Esophagus muscularis mucosa (tissue), 4 donors: ENCODE results near the gene COMMD9. TPM values are rescaled to one million over a fixed set of nuclear protein-coding genes. Genes with fewer than 3 reads are reported as not detected.

ENCODE experiments used
- DNase-seq: peaks from one replicate; pipeline ENCODE4 v3.0.0-alpha.2; 2017; ENCODE audit errors: extremely low spot score
- H3K27ac ChIP-seq, 4 donors: fragments of 200-600 bp; sonication (generic); replicated peaks in 1 of 4; 1 replicate in 3 of 4; 2 replicates in 1 of 4; pipeline ENCODE4 v1.5.1; 2016 to 2019; ENCODE audit warnings: mild to moderate bottlenecking in 1 of 4
- H3K27me3 ChIP-seq, 4 donors: fragments of 200-600 bp; sonication (generic); one replicate each; pipeline versions ENCODE4 v1.5.1 to v1.6.0; 2016 to 2019
- H3K36me3 ChIP-seq, 4 donors: fragments of 200-600 bp; sonication (generic); one replicate each; pipeline ENCODE4 v1.5.1; 2016 to 2019
- H3K4me1 ChIP-seq, 4 donors: fragments of 200-600 bp; sonication (generic); one replicate each; pipeline ENCODE4 v1.5.1; 2016 to 2019
- H3K4me3 ChIP-seq, 4 donors: fragments of 200-600 bp; sonication (generic); 1 replicate in 2 of 4; 2 replicates in 2 of 4; pipeline ENCODE4 v1.5.1; 2016 to 2019; ENCODE audit warnings: mild to moderate bottlenecking in 4 of 4, moderate library complexity in 1 of 4
- H3K9me3 ChIP-seq, 4 donors: fragments of 200-600 bp; sonication (generic); 1 replicate in 3 of 4; 2 replicates in 1 of 4; pipeline ENCODE4 v1.5.1; 2016 to 2019
- EP300 ChIP-seq: sonication (generic); formaldehyde crosslinking; IDR thresholded peaks from one replicate; pipeline ENCODE4 v1.6.1; 2017; ENCODE audit warnings: antibody characterized with exemption
- POLR2A ChIP-seq: fragments of 450-650 bp; IDR thresholded peaks from one replicate; pipeline ENCODE4 v1.6.1; 2017; ENCODE audit warnings: antibody characterized with exemption, moderate library complexity, mild to moderate bottlenecking, low read depth
- POLR2AphosphoS5 ChIP-seq, 2 donors: sonication (generic); formaldehyde crosslinking; IDR thresholded peaks; one replicate each; pipeline ENCODE4 v1.6.1; 2017; ENCODE audit warnings: antibody characterized with exemption in 2 of 2
- WGBS: methylation state at CpG from one replicate; pipeline ENCODE4 v1.1.5; 2018; 5-methylcytosine and 5-hydroxymethylcytosine counted together
- intact Hi-C: fragments of 100-400 bp; cut with DNase I; formaldehyde crosslinking; loops from one replicate; pipeline ENCODE4 v1.15.1; 2023
- total RNA-seq, 4 donors: library from RNA; depleted of rRNA; stranded (reverse); fragments of >200 nt; gene quantifications; one replicate each; pipeline versions ENCODE4 v1.1.0 to v1.2.1, GENCODE V29; 2016
- TF ChIP-seq, protein P1 (sequence below), 3 experiments: fragments of 200-600 bp in 2 of 3; fragments of 450-650 bp in 1 of 3; sonication (generic) in 2 of 3; IDR thresholded peaks; one replicate each; pipeline ENCODE4 v1.5.1; 2017 to 2019; ENCODE audit warnings: antibody characterized with exemption in 3 of 3, mild to moderate bottlenecking in 2 of 3, moderate library complexity in 1 of 3

Gene COMMD9
- total RNA-seq: 10 to 100 TPM; 18.3 to 45.5 (median 27.7) TPM

DNA sequence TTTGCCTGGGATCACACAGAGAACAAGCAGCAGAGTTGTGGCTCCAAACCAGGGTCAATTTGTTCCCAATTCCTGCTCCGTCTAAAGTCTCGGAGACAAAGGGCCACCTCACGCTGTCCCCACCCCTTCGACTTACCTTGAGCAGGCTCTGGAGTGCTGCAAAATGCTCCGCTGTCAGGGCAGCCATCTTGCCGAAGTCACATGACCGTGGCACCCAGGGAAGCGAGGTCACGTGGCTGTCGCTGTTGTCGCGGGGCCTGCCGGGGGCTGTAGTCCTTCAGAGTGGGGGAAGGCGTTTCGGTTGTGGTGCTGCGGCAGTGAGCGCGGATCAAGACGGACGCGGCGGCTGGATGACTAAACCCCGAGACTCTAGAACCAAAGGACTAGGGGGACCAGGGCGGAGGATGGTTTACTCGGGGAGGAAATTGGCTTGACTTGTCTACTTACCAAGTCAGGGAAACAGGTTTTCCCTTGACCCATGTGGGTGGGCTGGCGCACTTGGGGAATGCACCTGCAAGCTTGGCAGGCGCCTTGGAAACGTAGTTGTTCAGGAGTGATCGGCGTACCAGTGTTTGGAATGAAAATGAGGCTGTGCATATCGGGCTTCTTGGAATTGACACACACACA lies at the start of gene COMMD9:
Gene COMMD9 (minus strand): TSS at position 199 of the 627 bp plus-strand sequence. CDS start 12 bp downstream, at position 187.
- Histone ChIP-seq H3K4me1 (peaks cover 14 to 18% (median 17%) of the 10 kb centered on the region in 4 donors), H3K36me3 (no peaks in the 10 kb centered on the region), H3K27me3 (no peaks in the 10 kb centered on the region), H3K4me3 (peak within 1 kb of the TSS; percentile 63 to 79 (median 70)), H3K27ac (peak within 1 kb of the TSS; percentile 42 to 57 (median 49)), H3K9me3 (no peaks in the 10 kb centered on the region)
- under 1% methylated on average over 30 of the region's 31 CpGs for WGBS
- peak; percentile 99 for DNase-seq
- TF ChIP-seq, protein P1, sequence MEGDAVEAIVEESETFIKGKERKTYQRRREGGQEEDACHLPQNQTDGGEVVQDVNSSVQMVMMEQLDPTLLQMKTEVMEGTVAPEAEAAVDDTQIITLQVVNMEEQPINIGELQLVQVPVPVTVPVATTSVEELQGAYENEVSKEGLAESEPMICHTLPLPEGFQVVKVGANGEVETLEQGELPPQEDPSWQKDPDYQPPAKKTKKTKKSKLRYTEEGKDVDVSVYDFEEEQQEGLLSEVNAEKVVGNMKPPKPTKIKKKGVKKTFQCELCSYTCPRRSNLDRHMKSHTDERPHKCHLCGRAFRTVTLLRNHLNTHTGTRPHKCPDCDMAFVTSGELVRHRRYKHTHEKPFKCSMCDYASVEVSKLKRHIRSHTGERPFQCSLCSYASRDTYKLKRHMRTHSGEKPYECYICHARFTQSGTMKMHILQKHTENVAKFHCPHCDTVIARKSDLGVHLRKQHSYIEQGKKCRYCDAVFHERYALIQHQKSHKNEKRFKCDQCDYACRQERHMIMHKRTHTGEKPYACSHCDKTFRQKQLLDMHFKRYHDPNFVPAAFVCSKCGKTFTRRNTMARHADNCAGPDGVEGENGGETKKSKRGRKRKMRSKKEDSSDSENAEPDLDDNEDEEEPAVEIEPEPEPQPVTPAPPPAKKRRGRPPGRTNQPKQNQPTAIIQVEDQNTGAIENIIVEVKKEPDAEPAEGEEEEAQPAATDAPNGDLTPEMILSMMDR (IDR thresholded peaks at IDR 0.05): peak in 2 of 3 experiments; percentile 14 to 16
- TF ChIP-seq POLR2A (no peak), POLR2AphosphoS5 (IDR thresholded peaks at IDR 0.05) (peak; percentile 93 to 96), EP300 (no peak)
- intact Hi-C loops: no loop called here

DNA sequence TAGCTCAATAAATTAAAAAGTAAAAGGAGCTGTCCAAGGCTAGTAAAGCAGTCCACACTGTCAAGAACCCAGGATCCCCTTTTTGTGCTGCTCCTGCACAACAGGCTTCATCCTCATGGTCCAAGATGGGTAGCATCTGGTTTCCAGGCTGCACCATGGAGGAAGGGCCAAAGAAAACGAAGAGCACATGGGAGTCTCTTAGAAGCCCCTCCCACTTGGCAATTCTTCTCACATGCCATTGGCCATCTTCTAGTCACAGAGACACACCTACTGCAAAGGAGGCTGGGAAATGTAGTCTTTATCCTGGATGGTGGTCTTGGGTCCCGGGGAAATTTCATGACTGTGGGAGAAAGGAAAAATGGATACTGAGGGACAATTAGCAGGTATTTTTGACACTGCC lies 44.7 kb upstream of the COMMD9 start:
- peak; percentile 42 for DNase-seq
- no peaks in the 10 kb centered on the region for H3K36me3 ChIP-seq
- no peak for TF ChIP-seq POLR2AphosphoS5 (IDR thresholded peaks at IDR 0.05)
- TF ChIP-seq POLR2A: no peak
- TF ChIP-seq EP300: no peak
- TF ChIP-seq, protein P1 (IDR thresholded peaks at IDR 0.05): no peak
- H3K4me3 ChIP-seq: no peak overlapping the region
- WGBS: 71% methylated on average over 2 of the region's 2 CpGs
- H3K27ac ChIP-seq: no peak overlapping the region
- H3K9me3 ChIP-seq: no peaks in the 10 kb centered on the region
- intact Hi-C loops: no loop called here
- H3K4me1 ChIP-seq: no peaks in the 10 kb centered on the region
- no peaks in the 10 kb centered on the region for H3K27me3 ChIP-seq

- Histone ChIP-seq H3K36me3 (no peaks in the 10 kb centered on the region), H3K27me3 (no peaks in the 10 kb centered on the region), H3K4me1 (no peaks in the 10 kb centered on the region), H3K4me3 (no peak overlapping the region), H3K9me3 (no peaks in the 10 kb centered on the region), H3K27ac (no peak overlapping the region)
- 92% methylated on average over 1 of the region's 1 CpG for WGBS
- intact Hi-C loops: no loop called here
- no peak for TF ChIP-seq POLR2A
- TF ChIP-seq, protein P1 (IDR thresholded peaks at IDR 0.05): no peak
- no peak for TF ChIP-seq EP300
- no peak for TF ChIP-seq POLR2AphosphoS5 (IDR thresholded peaks at IDR 0.05)
- peak; percentile 24 for DNase-seq
Measured at GRCh38 chr11:36333468-36333867, 44.2 kb upstream of the COMMD9 start.

DNA sequence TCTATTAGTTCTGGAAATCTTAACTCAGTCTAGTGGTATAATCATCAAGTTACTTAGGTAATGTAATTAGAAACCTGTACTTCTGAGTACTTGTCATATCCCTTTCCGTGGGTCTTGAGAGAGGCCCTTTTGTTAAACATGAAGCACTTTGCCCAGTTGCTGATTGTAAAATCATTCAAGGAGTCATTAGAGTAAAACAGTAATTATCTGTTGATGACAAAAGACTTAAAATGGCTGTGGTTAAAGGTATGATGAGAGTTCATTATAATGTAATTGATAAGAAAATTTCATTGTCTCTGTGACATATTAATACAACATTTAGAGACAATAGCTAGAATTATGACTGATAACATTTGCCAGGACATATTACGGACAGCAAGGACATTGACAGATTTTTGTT lies 41.2 kb upstream of the COMMD9 start:
- Histone ChIP-seq H3K36me3 (no peaks in the 10 kb centered on the region), H3K27me3 (no peaks in the 10 kb centered on the region), H3K27ac (no peak overlapping the region), H3K4me1 (no peaks in the 10 kb centered on the region), H3K9me3 (no peaks in the 10 kb centered on the region), H3K4me3 (no peak overlapping the region)
- DNase-seq: no peak
- no peak for TF ChIP-seq EP300
- TF ChIP-seq, protein P1 (IDR thresholded peaks at IDR 0.05): no peak
- no peak for TF ChIP-seq POLR2A
- TF ChIP-seq POLR2AphosphoS5 (IDR thresholded peaks at IDR 0.05): no peak
- intact Hi-C loops: no loop called here
- 84% methylated on average over 2 of the region's 2 CpGs for WGBS
